ENCODE results near the gene PARN. TPM values are rescaled to one million over a fixed set of nuclear protein-coding genes. Genes with fewer than 3 reads are reported as not detected.

Gene PARN
- total RNA-seq, 5 donors from 2014 or later (not counting 1 experiment from before 2014, with no cell fraction given): 34.4 to 42.7 (median 38.4) TPM

DNA sequence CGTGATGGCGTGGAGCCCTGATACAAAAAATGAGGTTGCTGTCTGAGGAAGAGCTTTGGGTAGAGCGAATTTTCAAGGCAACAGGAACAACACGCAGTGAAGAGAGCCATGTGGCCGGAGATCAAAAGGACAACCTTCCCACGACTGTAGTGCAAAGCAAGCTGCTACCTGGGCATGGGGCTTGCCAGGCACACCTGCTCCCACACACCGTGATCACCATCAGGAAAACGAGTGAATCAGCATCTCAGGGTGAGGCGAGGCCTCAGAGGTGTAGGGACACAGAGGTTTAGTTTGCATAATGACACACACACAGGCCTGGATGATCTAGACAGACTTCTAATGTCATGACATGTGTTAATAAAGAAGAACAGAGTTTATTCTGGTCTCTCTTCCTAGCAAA lies 65.7 kb downstream of the PARN start:
- Mint-ChIP-seq H3K9me3 (no peaks in the 10 kb centered on the region), H3K27me3 (no peaks in the 10 kb centered on the region), H3K36me3 (peaks cover 24% of the 10 kb centered on the region), H3K27ac (peak overlapping the region in 1 of 2 donors; percentile 59), H3K4me1 (peaks cover 6 to 16% (median 16%) of the 10 kb centered on the region in 3 donors), H3K4me3 (no peak overlapping the region)
- Histone ChIP-seq H3K4me1 (ENCODE audit: control insufficient read depth in 1 of 2, extremely low read depth in 1 of 2, insufficient read depth in 2 of 2, low read length in 2 of 2) (no peaks in the 10 kb centered on the region), H3K9me3 (no peaks in the 10 kb centered on the region), H3K27ac (ENCODE audit: low read length) (no peak overlapping the region), H3K36me3 (ENCODE audit: control insufficient read depth in 2 of 2, extremely low read depth in 1 of 2, insufficient read depth in 1 of 2, low read length in 1 of 2) (peaks cover 0 to 10% of the 10 kb centered on the region in 2 donors), H3K27me3 (replicated peaks in 1 of 2; ENCODE audit: control insufficient read depth in 2 of 2, extremely low read depth in 1 of 2, insufficient read depth in 2 of 2, low read length in 1 of 2) (no peaks in the 10 kb centered on the region), H3K4me3 (ENCODE audit: control insufficient read depth in 1 of 2, extremely low read depth in 1 of 2, low read length in 1 of 2) (no peak overlapping the region)
- POLR2A ChIA-PET: no interaction called here
- no peak for DNase-seq
- 81% methylated on average over 4 of the region's 9 CpGs for WGBS (ENCODE audit: insufficient coverage)
- CTCF ChIA-PET: no interaction called here
- ATAC-seq (replicated peaks in 1 of 4): no peak

DNA sequence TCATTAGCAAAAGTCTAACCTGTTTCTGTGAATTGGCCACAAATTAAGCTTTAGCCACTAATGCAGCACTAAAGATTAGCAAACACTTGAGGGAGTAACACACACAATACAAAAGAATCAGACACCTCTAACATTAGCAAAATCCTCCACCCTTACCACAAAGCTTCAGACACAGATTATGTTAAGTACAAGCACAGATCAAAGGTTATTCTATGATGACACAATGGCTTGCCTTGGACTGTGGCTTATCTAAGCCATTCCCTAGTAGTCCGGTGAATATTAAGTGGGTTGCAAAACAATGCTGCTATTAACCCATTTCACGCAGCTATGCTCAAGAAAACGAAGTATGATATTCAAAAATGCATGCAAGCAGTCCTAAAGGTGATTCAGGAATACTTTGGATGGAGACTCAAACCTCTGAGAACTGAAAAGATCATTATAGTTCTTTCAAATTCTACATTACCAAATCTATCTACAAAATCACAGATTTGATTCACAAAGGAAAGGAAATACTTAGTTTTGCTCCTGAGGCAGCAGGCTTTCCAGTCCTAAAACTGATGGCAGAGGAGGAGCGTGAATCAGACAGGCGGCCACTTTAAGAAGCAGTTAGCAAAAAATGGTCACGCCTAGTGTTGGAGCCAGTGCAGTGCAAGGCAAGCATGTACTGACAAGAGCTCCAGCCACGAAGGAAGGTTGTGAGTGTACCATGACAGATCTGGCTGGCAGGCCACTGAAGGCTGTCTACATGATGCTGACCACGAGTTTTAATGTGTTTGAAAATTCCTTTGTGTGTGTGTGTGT lies 67.2 kb downstream of the PARN start:
- 95% methylated on average over 8 of the region's 8 CpGs for WGBS (ENCODE audit: insufficient coverage)
- Mint-ChIP-seq H3K4me3 (no peak overlapping the region), H3K4me1 (peaks cover 6 to 16% (median 14%) of the 10 kb centered on the region in 3 donors), H3K9me3 (no peaks in the 10 kb centered on the region), H3K36me3 (peaks cover 22% of the 10 kb centered on the region), H3K27me3 (no peaks in the 10 kb centered on the region), H3K27ac (no peak overlapping the region)
- H3K4me1 ChIP-seq (ENCODE audit: control insufficient read depth in 1 of 2, extremely low read depth in 1 of 2, insufficient read depth in 2 of 2, low read length in 2 of 2): no peaks in the 10 kb centered on the region
- peaks cover 0 to 10% of the 10 kb centered on the region in 2 donors for H3K36me3 ChIP-seq (ENCODE audit: control insufficient read depth in 2 of 2, extremely low read depth in 1 of 2, insufficient read depth in 1 of 2, low read length in 1 of 2)
- H3K27ac ChIP-seq (ENCODE audit: low read length): no peak overlapping the region
- ChIA-PET CTCF (no interaction called here), POLR2A (interaction anchor here in 1 of 2 donors (0.7 kb wide), 1 partner anchor 12 kb away, joined by 7 read pairs; no protein-coding TSS in a partner anchor)
- no peak overlapping the region for H3K4me3 ChIP-seq (ENCODE audit: control insufficient read depth in 1 of 2, extremely low read depth in 1 of 2, low read length in 1 of 2)
- ATAC-seq (replicated peaks in 1 of 4) (no peak), DNase-seq (no peak)
- no peaks in the 10 kb centered on the region for H3K9me3 ChIP-seq
- no peaks in the 10 kb centered on the region for H3K27me3 ChIP-seq (replicated peaks in 1 of 2; ENCODE audit: control insufficient read depth in 2 of 2, extremely low read depth in 1 of 2, insufficient read depth in 2 of 2, low read length in 1 of 2)

DNA sequence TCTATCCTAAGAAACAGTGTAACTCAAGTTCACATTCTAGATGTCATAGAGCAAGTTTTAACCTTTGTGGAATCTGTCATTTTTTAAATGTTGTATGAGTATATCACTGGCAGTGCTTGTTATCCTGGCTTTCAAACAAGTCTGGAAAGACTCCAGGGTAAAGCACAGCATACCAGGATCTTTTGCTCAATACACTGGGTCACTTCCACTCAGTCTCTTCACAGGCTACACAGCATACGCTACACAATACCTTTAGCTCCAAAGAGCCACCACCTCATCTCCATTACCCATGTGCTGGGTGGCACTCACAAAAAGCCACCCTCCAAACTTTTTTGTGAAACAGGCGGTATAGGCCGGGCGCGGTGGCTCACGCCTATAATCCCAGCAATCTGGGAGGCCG lies 69.5 kb downstream of the PARN start:
- ATAC-seq (replicated peaks in 1 of 4): no peak
- Mint-ChIP-seq H3K27me3 (no peaks in the 10 kb centered on the region), H3K9me3 (no peaks in the 10 kb centered on the region), H3K4me1 (peaks cover 6 to 10% (median 9%) of the 10 kb centered on the region in 3 donors), H3K27ac (no peak overlapping the region), H3K4me3 (no peak overlapping the region), H3K36me3 (peaks cover 21% of the 10 kb centered on the region)
- Histone ChIP-seq H3K4me1 (ENCODE audit: control insufficient read depth in 1 of 2, extremely low read depth in 1 of 2, insufficient read depth in 2 of 2, low read length in 2 of 2) (no peaks in the 10 kb centered on the region), H3K9me3 (no peaks in the 10 kb centered on the region), H3K4me3 (ENCODE audit: control insufficient read depth in 1 of 2, extremely low read depth in 1 of 2, low read length in 1 of 2) (no peak overlapping the region), H3K27me3 (replicated peaks in 1 of 2; ENCODE audit: control insufficient read depth in 2 of 2, extremely low read depth in 1 of 2, insufficient read depth in 2 of 2, low read length in 1 of 2) (no peaks in the 10 kb centered on the region), H3K27ac (ENCODE audit: low read length) (no peak overlapping the region), H3K36me3 (ENCODE audit: control insufficient read depth in 2 of 2, extremely low read depth in 1 of 2, insufficient read depth in 1 of 2, low read length in 1 of 2) (peaks cover 0 to 8% of the 10 kb centered on the region in 2 donors)
- DNase-seq: no peak
- POLR2A ChIA-PET: no interaction called here
- WGBS (ENCODE audit: insufficient coverage): 98% methylated on average over 7 of the region's 7 CpGs
- CTCF ChIA-PET: no interaction called here

DNA sequence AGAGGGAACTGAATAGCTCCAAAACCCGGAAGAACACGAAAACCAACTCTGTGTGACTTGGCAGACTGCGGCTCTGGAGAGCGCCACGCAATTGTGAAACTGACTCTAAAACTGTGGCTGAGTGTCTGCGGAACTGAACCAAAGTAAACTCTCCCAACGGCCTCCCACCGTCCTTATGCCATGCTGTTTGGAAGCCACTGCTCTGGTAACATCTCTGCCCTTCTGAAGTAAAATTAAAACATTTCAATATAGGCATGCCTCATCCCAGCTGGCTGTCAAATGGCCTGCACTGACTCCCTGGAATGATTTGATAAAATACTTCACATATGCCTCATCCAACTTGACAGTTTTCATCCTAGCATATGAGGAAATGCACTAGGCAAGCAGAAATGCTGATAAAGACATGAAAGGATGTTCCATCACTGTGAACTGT lies 70.2 kb downstream of the PARN start:
- POLR2A ChIA-PET: interaction anchor here in 1 of 2 donors (0.6 kb wide), 1 partner anchor 23 kb away, joined by 5 read pairs; no protein-coding TSS in a partner anchor
- no peaks in the 10 kb centered on the region for H3K27me3 Mint-ChIP-seq
- Histone ChIP-seq H3K27ac (ENCODE audit: low read length) (no peak overlapping the region), H3K4me1 (ENCODE audit: control insufficient read depth in 1 of 2, extremely low read depth in 1 of 2, insufficient read depth in 2 of 2, low read length in 2 of 2) (no peaks in the 10 kb centered on the region), H3K9me3 (no peaks in the 10 kb centered on the region), H3K4me3 (ENCODE audit: control insufficient read depth in 1 of 2, extremely low read depth in 1 of 2, low read length in 1 of 2) (no peak overlapping the region), H3K27me3 (replicated peaks in 1 of 2; ENCODE audit: control insufficient read depth in 2 of 2, extremely low read depth in 1 of 2, insufficient read depth in 2 of 2, low read length in 1 of 2) (no peaks in the 10 kb centered on the region), H3K36me3 (ENCODE audit: control insufficient read depth in 2 of 2, extremely low read depth in 1 of 2, insufficient read depth in 1 of 2, low read length in 1 of 2) (peaks cover 0 to 10% of the 10 kb centered on the region in 2 donors)
- no peak for DNase-seq
- H3K9me3 Mint-ChIP-seq: no peaks in the 10 kb centered on the region
- ATAC-seq (replicated peaks in 1 of 4): no peak
- H3K36me3 Mint-ChIP-seq: peaks cover 24% of the 10 kb centered on the region
- 94% methylated on average over 3 of the region's 8 CpGs for WGBS (ENCODE audit: insufficient coverage)
- H3K4me1 Mint-ChIP-seq: peaks cover 5 to 6% (median 6%) of the 10 kb centered on the region in 3 donors
- no peak overlapping the region for H3K27ac Mint-ChIP-seq
- H3K4me3 Mint-ChIP-seq: no peak overlapping the region
- CTCF ChIA-PET: no interaction called here

DNA sequence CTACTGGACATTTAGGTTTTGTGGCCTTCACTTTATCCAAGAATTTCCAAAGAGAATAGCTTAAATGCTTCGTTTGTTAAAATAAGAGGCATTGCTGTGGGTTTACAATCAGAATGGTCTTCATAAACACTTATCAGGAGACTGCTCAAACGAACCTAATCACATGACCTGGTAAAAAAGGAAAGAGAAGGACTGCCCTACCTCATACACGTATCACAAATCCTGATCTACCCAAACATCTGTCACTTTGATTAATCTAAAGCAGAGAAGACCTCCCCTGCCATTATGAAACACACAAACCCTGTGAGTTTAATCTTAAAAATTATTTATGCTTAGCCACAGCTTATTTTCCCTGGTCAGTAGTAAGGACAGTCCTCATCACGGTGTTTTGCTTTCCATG lies 76.6 kb downstream of the PARN start:
- Histone ChIP-seq H3K9me3 (no peaks in the 10 kb centered on the region), H3K4me1 (ENCODE audit: control insufficient read depth in 1 of 2, extremely low read depth in 1 of 2, insufficient read depth in 2 of 2, low read length in 2 of 2) (no peaks in the 10 kb centered on the region), H3K27me3 (replicated peaks in 1 of 2; ENCODE audit: control insufficient read depth in 2 of 2, extremely low read depth in 1 of 2, insufficient read depth in 2 of 2, low read length in 1 of 2) (no peaks in the 10 kb centered on the region), H3K27ac (ENCODE audit: low read length) (no peak overlapping the region), H3K4me3 (ENCODE audit: control insufficient read depth in 1 of 2, extremely low read depth in 1 of 2, low read length in 1 of 2) (no peak overlapping the region), H3K36me3 (ENCODE audit: control insufficient read depth in 2 of 2, extremely low read depth in 1 of 2, insufficient read depth in 1 of 2, low read length in 1 of 2) (peaks cover 5 to 41% of the 10 kb centered on the region in 2 donors)
- ATAC-seq (replicated peaks in 1 of 4) (no peak), DNase-seq (no peak)
- H3K9me3 Mint-ChIP-seq: no peaks in the 10 kb centered on the region
- CTCF ChIA-PET: no interaction called here
- H3K4me1 Mint-ChIP-seq: peaks cover 0 to 14% (median 0%) of the 10 kb centered on the region in 3 donors
- no peaks in the 10 kb centered on the region for H3K27me3 Mint-ChIP-seq
- H3K36me3 Mint-ChIP-seq: peaks cover 41% of the 10 kb centered on the region
- no peak overlapping the region for H3K27ac Mint-ChIP-seq
- WGBS (ENCODE audit: insufficient coverage): 100% methylated on average over 1 of the region's 4 CpGs
- H3K4me3 Mint-ChIP-seq: no peak overlapping the region
- POLR2A ChIA-PET: no interaction called here

DNA sequence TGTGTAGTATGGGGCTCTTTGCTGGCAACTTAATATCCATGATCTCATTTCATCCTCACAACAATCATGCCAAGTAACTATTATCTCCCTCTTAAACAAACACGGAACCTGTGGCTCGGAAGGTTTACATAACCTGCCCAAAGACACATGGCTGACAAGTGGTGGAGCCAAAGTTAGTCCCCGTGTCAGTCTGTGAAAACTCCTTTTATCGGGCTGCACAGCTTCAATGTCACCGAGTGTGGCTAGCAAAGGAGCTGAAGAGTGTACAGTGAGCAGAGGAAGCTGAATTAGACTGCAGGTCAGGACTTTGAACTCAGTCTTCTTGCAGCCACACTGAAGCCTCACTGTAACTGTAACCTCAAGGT lies 80.3 kb downstream of the PARN start:
- 97% methylated on average over 4 of the region's 5 CpGs for WGBS (ENCODE audit: insufficient coverage)
- DNase-seq (no peak), ATAC-seq (replicated peaks in 1 of 4) (no peak)
- H3K4me3 Mint-ChIP-seq: no peak overlapping the region
- H3K36me3 Mint-ChIP-seq: peaks cover 36% of the 10 kb centered on the region
- Histone ChIP-seq H3K27me3 (replicated peaks in 1 of 2; ENCODE audit: control insufficient read depth in 2 of 2, extremely low read depth in 1 of 2, insufficient read depth in 2 of 2, low read length in 1 of 2) (no peaks in the 10 kb centered on the region), H3K9me3 (no peaks in the 10 kb centered on the region), H3K36me3 (ENCODE audit: control insufficient read depth in 2 of 2, extremely low read depth in 1 of 2, insufficient read depth in 1 of 2, low read length in 1 of 2) (peaks cover 12 to 39% of the 10 kb centered on the region in 2 donors), H3K4me1 (ENCODE audit: control insufficient read depth in 1 of 2, extremely low read depth in 1 of 2, insufficient read depth in 2 of 2, low read length in 2 of 2) (no peaks in the 10 kb centered on the region), H3K27ac (ENCODE audit: low read length) (no peak overlapping the region), H3K4me3 (ENCODE audit: control insufficient read depth in 1 of 2, extremely low read depth in 1 of 2, low read length in 1 of 2) (no peak overlapping the region)
- H3K27me3 Mint-ChIP-seq: no peaks in the 10 kb centered on the region
- peaks cover 0 to 14% (median 0%) of the 10 kb centered on the region in 3 donors for H3K4me1 Mint-ChIP-seq
- no peaks in the 10 kb centered on the region for H3K9me3 Mint-ChIP-seq
- H3K27ac Mint-ChIP-seq: no peak overlapping the region
- POLR2A ChIA-PET: interaction anchor here in 1 of 2 donors (0.6 kb wide), 1 partner anchor 1507 kb away, joined by 4 read pairs; no protein-coding TSS in a partner anchor
- CTCF ChIA-PET: no interaction called here

All from T-cell (primary cell).